ENCODE results near the gene PTPRJ.
A peak's percentile ranks its signal among the peaks of the same experiment; 100 is the strongest.
"Not testable (repeated sequence)": the region's sequence is repeated elsewhere in the genome, so short reads cannot be mapped to it uniquely, and the experiment has no call there.

The PTPRJ gene

GRCh38 chr11:48020092-48020755 lies 39.9 kb downstream of the PTPRJ start:
- peak; percentile 89 for DNase-seq

GRCh38 chr11:48021201-48021820 lies 41.0 kb downstream of the PTPRJ start:
- not testable (repeated sequence) for DNase-seq

GRCh38 chr11:48022445-48022844 lies 42.1 kb downstream of the PTPRJ start:
- no peak for DNase-seq

- DNase-seq = not testable (repeated sequence)
Measured at GRCh38 chr11:48023608-48024007, 43.2 kb downstream of the PTPRJ start.

GRCh38 chr11:48024635-48025071 lies 44.3 kb downstream of the PTPRJ start:
- DNase-seq = no peak

- DNase-seq = no peak
Measured at GRCh38 chr11:48025293-48025983, 45.1 kb downstream of the PTPRJ start.

- no peak for DNase-seq
Measured at GRCh38 chr11:48025984-48026340, 45.6 kb downstream of the PTPRJ start.

- DNase-seq = no peak
Measured at GRCh38 chr11:48028914-48029680, 48.7 kb downstream of the PTPRJ start.

GRCh38 chr11:48029681-48030290 lies 49.4 kb downstream of the PTPRJ start:
- no peak for DNase-seq

- no peak for DNase-seq
Measured at GRCh38 chr11:48031602-48032001, 51.2 kb downstream of the PTPRJ start.

GRCh38 chr11:48032721-48033120 lies 52.4 kb downstream of the PTPRJ start:
- no peak for DNase-seq

GRCh38 chr11:48033918-48034341 lies 53.6 kb downstream of the PTPRJ start:
- no peak for DNase-seq

GRCh38 chr11:48034926-48035871 lies 54.8 kb downstream of the PTPRJ start:
- DNase-seq = no peak

GRCh38 chr11:48036011-48036410 lies 55.7 kb downstream of the PTPRJ start:
- no peak for DNase-seq

- no peak for DNase-seq
Measured at GRCh38 chr11:48036466-48036865, 56.1 kb downstream of the PTPRJ start.

- DNase-seq = no peak
Measured at GRCh38 chr11:48037709-48038468, 57.5 kb downstream of the PTPRJ start.

- DNase-seq = no peak
Measured at GRCh38 chr11:48040830-48041444, 60.6 kb downstream of the PTPRJ start.

GRCh38 chr11:48041877-48042695 lies 61.7 kb downstream of the PTPRJ start:
- DNase-seq = no peak

All from SIG-M5 (cell line).